CD4-positive, alpha-beta T cell treated with Interleukin-6 at 100 ng/mL for 8 hours (primary cell): ENCODE data around the gene ERH.
"Not testable (repeated sequence)": the region's sequence is repeated elsewhere in the genome, so short reads cannot be mapped to it uniquely, and the experiment has no call there.

Experiments
- DNase-seq: peaks from one replicate; pipeline ENCODE4 v3.0.0-alpha.2; 2020; ENCODE audit warnings: mixed read lengths, low spot score

Gene ERH

GRCh38 chr14:69398053-69398817 is at the start of gene ERH, which contains the start of gene SLC39A9:
Gene ERH (minus strand): TSS chr14:69398299. CDS start chr14:69398233, 66 bp downstream.
Gene SLC39A9 (plus strand): TSS chr14:69398692. CDS start chr14:69399370, 678 bp downstream.
- DNase-seq = peak; percentile 94

GRCh38 chr14:69443296-69443805 is 45.3 kb upstream of the ERH start:
- DNase-seq = no peak

- DNase-seq = no peak
Observed at GRCh38 chr14:69441948-69442347, 43.8 kb upstream of the ERH start.

DNA sequence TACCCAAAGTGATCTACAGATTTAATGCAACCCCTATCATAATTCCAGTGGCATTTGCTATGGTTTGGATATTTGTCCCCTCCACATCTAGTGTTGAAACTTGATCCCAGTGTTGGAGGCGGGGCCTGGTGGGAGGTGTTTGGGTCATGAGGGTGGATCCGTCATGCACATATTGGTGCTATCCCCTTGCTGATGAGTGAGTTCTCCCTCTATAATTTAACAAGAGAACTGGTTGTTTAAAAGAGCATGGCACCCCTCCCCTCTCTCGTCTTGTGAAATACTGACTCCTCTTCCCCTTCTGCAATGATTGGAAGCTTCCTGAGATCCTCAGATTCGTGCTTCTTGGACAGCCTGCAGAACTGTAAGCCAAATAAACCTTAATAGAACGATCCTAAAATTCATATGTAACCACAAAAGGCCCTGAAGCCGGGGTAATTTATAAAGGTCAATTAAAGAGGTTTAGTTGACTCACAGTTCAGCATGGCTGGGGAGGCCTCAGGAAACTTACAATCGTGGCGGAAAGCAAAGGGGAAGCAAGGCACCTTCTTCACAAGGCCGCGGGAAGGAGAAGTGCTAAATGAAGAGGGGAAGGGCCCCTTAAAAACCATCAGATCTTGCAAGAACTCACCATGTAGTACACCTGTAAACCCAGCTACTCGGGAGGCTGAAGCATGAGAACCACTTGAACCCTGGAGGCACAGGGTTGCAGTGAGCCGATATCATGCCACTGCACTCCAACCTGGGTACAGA is 41.6 kb upstream of the ERH start:
- no peak for DNase-seq

DNA sequence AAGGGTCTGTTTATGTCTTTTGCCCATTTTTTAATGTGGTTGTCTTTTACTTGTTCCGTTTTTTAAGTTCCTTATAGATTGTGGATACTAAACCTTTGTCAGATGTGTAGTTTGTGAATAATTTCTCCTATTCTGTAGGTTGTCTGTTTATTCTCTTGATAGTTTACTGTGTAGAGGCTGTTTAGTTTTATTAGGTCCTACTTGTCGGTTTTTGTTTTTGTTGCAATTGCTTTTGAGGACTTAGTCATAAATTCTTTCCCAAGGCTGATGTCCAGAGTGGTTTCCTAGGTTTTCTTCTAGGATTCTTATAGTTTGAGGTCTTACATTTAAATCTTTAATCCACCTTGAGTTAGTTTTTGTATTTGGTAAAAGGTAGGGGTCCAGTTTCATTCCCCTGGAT is 34.3 kb upstream of the ERH start:
- DNase-seq = no peak

DNA sequence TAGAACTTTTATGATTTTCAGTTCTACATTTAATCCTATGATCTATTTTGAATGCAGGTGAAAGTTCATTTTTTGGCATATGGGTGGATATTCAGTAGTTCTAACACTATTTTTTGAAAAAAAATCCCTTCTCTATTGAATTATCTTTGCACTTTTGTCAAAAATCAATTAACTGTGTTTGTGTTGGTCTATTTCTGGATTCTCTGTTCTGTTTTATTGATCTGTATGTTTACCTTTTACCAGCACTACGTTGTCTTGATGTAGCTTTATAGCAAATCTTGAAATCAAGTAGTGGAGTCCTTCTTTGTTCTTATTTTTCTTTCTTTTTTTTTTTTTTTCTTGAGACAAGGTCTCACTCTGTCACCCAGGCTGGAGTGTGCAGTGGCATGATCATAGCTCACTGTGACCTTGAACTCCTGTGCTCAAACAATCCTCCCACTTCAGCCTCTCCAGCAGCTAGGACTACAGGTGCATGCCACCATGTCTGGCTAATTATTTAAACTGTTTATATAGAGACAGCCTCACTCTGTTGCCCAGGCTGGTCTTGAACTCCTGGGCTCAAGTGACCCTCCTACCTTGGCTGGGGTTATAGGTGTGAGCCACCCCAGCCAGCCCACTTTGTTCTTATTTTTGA is 32.3 kb upstream of the ERH start:
- DNase-seq = no peak

DNA sequence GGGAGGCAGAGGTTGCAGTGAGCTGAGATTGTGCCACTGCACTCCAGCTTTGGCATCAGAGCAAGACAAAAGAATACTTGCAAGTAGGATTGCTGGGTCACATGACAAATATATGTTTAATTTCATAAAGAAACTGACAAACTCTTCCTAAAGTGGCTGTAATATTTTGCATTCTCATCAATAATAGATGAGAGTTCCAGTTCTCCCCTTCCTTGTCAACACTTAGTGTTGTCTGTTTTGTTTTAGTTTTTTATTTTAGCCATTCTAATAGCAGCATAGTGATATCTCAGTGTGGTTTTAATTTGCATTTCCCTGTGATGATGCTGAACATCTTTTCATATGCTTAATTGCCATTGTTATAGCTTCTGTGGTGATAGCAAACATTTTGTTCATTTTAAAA is 31.5 kb upstream of the ERH start:
- no peak for DNase-seq

DNA sequence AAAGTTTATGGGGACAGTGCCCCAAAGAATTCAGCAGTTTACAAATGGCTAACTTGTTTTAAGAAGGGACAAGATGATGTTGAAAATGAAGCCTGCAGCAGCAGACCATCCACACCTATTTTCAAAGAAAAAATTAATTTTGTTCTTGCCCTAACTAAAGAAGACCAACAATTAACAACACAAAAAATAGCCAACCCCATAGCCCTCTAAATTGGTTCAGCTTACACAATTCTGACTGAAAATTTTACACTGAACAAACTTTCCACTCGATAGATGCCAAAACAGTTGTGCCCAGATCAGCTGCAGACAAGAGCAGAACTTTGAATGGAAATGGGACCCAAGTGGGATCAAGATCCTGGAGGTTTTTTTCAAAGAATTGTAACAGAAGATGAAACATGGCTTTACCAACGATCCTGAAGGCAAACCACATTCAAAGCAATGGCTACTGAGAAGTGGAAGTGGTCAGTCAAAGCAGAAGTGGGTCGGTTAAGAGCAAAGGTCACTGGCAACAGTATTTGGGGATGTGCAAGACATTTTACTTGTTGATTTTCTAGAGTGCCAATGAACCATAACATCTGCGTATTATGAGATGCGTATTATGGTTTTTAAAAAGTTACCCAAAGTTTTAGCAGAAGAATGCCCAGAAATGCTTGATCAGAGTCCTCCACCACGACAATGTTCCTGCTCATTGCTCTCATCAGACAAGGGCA is 30.3 kb upstream of the ERH start:
- DNase-seq = no peak

DNA sequence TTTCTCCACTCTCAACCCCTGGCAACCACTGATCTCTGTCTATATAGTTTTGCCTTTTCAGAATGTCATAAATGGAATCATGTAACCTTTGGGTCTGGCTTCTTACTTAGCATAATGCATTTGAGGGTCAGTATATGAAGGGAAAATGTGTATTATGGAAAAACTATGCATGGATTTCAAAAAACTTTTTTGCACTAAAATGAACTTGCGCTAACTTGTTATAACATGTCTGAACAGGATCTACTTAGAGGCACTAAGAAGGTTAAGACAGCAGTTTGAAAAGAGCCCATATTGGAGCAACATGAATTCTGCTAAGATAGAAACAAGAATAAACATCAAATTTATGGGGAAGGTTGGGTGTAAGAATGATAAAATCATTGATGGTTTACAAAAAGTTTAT is 29.5 kb upstream of the ERH start:
- DNase-seq = no peak

- no peak for DNase-seq
Observed at GRCh38 chr14:69424149-69424923, 26.2 kb upstream of the ERH start.

DNA sequence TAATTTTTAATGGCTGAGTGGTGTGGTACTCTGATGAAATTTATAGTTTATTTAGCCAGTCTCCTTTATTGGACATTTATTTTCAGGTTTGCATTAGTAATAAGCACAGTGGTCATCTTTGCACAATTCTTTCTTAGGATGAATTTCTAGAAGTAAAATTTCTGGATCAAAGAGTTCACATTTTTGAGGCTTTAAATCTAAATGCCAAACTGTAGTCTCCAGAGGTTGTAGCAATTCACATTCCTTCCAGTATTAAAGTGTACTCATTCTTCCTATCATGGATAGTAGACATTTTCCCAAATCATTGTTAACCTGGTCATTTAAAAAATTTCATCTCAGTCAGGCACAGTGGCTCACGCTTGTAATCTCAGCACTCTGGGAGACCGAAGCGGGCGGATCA is 25.2 kb upstream of the ERH start:
- no peak for DNase-seq

DNA sequence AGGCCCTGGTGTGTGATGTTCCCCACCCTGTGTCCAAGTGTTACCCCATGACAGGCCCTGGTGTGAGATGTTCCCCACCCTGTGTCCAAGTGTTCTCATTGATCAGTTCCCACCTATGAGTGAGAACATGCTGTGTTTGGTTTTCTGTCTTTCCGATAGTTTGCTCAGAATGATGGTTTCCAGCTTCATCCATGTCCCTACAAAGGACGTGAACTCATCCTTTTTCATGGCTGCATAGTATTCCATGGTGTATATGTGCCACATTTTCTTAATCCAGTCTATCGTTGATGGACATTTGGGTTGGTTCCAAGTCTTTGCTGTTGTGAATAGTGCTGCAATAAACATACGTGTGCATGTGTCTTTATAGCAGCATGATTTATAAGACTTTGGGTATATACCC is 18.0 kb upstream of the ERH start:
- not testable (repeated sequence) for DNase-seq

GRCh38 chr14:69413483-69413882 is 15.4 kb upstream of the ERH start:
- no peak for DNase-seq

- no peak for DNase-seq
Observed at GRCh38 chr14:69408331-69408960, 10.3 kb upstream of the ERH start.

DNA sequence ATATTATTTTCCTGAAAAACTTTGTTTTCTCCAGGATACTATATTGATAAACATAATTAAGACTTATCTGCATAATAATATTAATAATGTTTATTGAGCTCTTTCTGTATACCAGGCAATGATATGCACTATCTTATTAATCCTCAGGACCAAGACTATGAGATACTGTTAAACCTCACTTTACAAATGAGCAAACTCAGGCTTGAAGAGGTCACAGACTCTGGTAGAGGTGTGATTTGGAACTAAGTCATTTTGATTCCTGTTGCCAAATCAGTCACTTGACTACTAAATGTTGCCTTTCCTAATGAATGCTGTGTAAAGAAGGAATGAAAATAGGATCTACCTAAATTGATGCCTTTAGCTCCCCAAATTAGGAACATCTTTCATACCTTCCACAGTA is 7.7 kb upstream of the ERH start:
- no peak for DNase-seq

DNA sequence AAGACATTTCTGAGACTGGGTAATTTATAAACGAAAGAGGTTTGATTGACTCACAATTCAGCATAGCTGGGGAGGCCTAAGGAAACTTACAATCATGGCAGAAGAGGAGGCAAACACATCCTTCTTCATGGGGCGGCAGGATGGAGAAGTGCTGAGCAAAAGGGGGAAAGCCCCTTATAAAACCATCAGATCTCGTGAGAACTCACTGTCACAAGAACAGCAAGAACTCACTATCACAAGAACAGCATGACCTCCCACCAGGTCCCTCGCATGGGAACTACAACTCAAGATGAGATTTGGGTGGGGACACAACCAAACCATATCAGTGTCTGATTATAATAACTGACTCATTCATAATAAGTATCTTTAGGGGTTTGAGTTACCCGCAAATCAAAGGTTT is 6.8 kb upstream of the ERH start:
- DNase-seq = no peak

GRCh38 chr14:69404478-69404877 is 6.4 kb upstream of the ERH start:
- DNase-seq = no peak

DNA sequence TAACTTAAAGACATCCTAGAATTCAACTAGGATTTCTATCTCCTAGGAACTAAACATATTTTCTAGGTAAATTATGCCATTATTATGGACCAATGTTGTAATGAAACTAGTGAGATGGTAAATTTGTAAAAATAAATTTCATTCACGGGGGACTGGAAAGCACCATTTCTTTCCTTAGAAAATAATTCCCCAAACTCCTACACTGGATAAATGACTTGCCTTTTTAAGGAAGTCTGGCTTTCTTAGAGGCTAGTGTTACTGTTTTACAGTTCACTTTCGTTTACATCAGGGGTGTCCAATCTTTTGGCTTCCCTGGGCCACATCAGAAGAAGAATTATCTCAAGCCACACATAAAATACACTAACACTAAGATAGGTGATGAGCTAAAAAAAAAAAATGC is 3.7 kb upstream of the ERH start:
- no peak for DNase-seq

GRCh38 chr14:69400154-69400553 is 2.1 kb upstream of the ERH start:
- DNase-seq = no peak

DNA sequence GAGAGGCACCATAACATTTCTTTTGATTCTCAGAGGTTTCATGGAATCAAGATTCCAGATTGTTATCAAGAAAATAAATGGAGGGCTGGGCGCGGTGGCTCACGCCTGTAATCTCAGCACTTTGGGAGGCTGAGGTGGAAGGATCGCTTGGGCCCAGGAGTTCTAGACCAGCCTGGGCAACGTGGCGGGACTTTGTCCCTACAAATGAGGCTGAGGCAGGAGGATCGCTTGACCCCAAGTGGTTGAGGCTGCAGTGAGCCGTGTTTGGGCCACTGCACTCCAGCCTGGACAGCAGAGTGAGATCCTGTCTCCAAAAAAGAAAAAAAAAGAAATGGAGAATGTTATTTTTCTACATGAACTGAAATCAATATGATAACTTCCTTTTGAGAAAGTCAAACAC is 1.7 kb upstream of the ERH start:
- no peak for DNase-seq

- DNase-seq = no peak
Observed at GRCh38 chr14:69398818-69399210, 715 bp upstream of the ERH start.
